Nephron progenitor cell (in vitro differentiated cells): ENCODE measurements around the gene ZNF555.
"Not testable (repeated sequence)": the region's sequence is repeated elsewhere in the genome, so short reads cannot be mapped to it uniquely, and the experiment has no call there.

Source experiments
- DNase-seq: peaks from one replicate; pipeline ENCODE4 v3.0.0; 2021
- H3K27ac Mint-ChIP-seq: 2 replicates; pipeline ENCODE4 v1.8.0; 2021; ENCODE audit warnings: mild to moderate bottlenecking, moderate library complexity, mixed read lengths
- H3K27me3 Mint-ChIP-seq: 2 replicates; pipeline ENCODE4 v1.8.0; 2021; ENCODE audit warnings: mild to moderate bottlenecking, low read depth, mixed read lengths; ENCODE audit not compliant: poor library complexity
- H3K36me3 Mint-ChIP-seq: 2 replicates; pipeline ENCODE4 v1.8.0; 2021; ENCODE audit warnings: low read depth, mixed read lengths
- H3K4me1 Mint-ChIP-seq: 2 replicates; pipeline ENCODE4 v1.8.0; 2021; ENCODE audit warnings: mixed read lengths
- H3K4me3 Mint-ChIP-seq: 2 replicates; pipeline ENCODE4 v1.8.0; 2021; ENCODE audit warnings: mild to moderate bottlenecking, moderate library complexity, mixed read lengths
- H3K9me3 Mint-ChIP-seq: 2 replicates; pipeline ENCODE4 v1.8.0; 2021; ENCODE audit warnings: mild to moderate bottlenecking, moderate library complexity, mixed read lengths
- TF ChIP-seq, protein P1 (sequence below): fragments of 200-600 bp; sonication (generic); IDR thresholded peaks from 2 replicates; pipeline ENCODE4 v1.5.0; 2021; ENCODE audit warnings: antibody characterized with exemption

The ZNF555 gene

DNA sequence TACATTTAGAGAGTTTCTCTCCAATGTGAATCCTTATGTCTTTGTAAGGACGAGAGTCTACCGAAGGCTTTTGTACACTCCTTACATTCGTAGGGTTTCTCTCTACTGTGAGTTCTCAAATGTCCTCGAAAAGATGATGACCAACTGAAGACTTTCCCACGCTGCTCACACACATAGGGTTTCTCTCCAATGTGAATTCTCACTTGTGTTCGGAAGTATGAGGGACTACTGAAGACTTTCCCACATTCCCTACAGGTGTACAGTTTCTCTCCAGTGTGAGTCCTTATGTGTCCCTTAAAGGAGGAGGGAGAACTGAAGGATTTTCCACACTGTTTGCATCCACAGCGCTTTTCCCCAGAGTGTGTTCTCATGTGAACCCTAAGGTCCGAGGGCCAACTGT, 55.4 kb downstream of the ZNF555 start:
- H3K4me1 Mint-ChIP-seq = peaks cover 8% of the 10 kb centered on the region
- peaks cover 62% of the 10 kb centered on the region for H3K9me3 Mint-ChIP-seq
- H3K36me3 Mint-ChIP-seq = no peaks in the 10 kb centered on the region
- H3K4me3 Mint-ChIP-seq = no peak overlapping the region
- H3K27me3 Mint-ChIP-seq = peaks cover 23% of the 10 kb centered on the region
- TF ChIP-seq, protein P1, sequence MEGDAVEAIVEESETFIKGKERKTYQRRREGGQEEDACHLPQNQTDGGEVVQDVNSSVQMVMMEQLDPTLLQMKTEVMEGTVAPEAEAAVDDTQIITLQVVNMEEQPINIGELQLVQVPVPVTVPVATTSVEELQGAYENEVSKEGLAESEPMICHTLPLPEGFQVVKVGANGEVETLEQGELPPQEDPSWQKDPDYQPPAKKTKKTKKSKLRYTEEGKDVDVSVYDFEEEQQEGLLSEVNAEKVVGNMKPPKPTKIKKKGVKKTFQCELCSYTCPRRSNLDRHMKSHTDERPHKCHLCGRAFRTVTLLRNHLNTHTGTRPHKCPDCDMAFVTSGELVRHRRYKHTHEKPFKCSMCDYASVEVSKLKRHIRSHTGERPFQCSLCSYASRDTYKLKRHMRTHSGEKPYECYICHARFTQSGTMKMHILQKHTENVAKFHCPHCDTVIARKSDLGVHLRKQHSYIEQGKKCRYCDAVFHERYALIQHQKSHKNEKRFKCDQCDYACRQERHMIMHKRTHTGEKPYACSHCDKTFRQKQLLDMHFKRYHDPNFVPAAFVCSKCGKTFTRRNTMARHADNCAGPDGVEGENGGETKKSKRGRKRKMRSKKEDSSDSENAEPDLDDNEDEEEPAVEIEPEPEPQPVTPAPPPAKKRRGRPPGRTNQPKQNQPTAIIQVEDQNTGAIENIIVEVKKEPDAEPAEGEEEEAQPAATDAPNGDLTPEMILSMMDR = no peak
- DNase-seq = no peak
- no peak overlapping the region for H3K27ac Mint-ChIP-seq

DNA sequence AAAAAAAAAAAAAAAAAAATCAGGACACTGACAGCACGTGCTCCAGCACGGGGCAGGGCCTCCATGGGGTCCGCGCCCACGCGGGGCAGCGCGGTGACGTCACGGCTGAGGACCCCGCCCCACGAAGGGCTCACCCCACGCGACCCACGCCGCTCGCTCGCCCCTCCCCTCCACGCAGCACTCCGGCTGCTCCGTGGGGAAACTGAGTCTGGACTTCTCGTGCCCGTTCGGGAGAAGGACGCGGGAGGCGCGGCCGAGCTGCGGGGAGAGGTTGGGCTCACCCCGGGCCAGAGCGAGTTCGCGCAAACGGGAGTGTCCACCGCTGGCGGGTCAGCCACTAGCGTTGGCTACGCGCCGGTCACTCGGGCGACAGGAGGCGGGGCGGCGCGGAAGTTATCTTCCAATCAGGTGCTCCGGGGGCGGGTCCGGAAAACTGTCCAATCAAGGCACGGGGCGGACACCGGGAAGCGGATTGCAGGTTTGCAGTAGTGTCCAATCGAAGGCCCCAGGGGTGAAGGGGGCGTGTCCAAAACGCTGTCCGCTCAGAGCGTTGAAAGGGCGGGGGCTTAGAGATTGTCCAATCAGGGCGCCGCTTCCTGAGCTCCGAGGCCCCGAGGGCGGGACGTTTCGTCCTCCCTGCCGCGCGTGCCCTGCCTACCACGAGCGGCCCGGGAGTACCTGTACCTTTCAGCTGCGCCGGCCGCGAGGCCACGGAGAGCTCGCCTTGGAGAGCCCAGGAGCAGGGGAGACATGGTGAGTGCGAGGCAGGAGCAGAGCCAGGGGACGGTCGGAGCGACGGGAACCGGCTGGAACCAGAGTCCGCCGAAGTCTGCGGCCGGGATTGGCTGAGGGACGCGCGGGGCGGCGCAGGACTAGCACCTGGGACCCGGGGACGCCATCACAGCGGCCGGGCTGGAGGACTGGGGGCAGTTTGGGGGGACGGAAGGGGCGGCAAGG, 59.3 kb downstream of the ZNF555 start, which contains the start of gene ZNF57:
Gene ZNF57, plus strand, starts transcription at position 633 of the 957 bp plus-strand sequence. Its CDS starts 118 bp downstream, at position 751.
- peaks cover 14% of the 10 kb centered on the region for H3K27me3 Mint-ChIP-seq
- peaks cover 42% of the 10 kb centered on the region for H3K9me3 Mint-ChIP-seq
- peak within 1 kb of the TSS; percentile 94 for H3K4me3 Mint-ChIP-seq
- H3K36me3 Mint-ChIP-seq = peaks cover under 1% of the 10 kb centered on the region
- peak within 1 kb of the TSS; percentile 88 for H3K27ac Mint-ChIP-seq
- peak; percentile 99 for DNase-seq
- TF ChIP-seq, protein P1 = no peak
- H3K4me1 Mint-ChIP-seq = peaks cover 13% of the 10 kb centered on the region

DNA sequence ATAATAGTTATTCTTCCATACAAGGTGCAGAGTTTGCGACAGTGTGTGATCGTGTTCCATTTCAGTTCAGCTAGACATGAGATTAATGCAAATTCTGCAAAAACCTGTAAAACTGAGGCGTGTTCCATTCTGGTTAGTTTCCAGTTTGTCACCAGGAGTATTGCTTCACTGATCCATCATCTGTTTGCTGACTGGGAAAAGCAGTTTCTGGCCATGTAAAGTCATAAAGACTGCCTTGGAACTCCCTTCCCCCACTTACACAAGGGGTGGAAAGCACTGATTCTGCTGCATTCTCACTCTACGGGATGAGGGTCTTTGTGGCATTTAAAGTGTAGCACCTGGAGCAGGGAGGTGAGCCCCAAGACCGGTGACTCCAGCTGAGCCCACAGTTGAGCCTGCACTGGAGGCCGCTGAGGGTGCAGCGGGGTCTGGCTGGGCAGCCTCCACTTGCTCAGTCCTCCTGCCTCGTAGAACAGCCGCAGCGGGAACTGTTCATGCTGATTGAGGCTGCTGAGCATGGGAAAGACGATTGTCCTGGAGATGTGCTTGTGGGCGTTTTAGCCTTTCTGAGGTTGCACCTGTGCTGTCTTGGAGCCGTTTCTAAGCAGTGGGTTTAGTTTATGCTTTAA, 61.4 kb downstream of the ZNF555 start:
- H3K4me3 Mint-ChIP-seq = no peak overlapping the region
- peaks cover 32% of the 10 kb centered on the region for H3K9me3 Mint-ChIP-seq
- H3K4me1 Mint-ChIP-seq = peaks cover 13% of the 10 kb centered on the region

DNA sequence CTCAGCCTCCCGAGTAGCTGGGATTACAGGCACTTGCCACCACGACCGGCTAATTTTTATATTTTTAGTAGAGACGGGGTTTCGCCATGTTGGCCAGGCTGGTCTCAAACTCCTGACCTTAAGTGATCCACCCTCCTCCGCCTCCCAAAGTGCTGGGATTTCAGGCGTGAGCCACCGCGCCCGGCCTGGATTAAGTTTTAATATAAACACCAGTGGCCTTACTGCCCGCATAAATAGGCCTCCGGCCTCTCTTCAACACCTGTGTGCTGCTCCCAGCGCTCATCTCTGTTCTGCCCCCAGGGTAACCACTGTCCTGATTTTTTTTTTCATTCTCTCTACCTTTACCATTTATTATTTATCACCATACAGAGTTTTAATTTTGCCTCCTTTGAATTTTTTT, 62.1 kb downstream of the ZNF555 start:
- Mint-ChIP-seq H3K4me1 (peaks cover 13% of the 10 kb centered on the region), H3K36me3 (peaks cover 17% of the 10 kb centered on the region), H3K4me3 (peak overlapping the region; percentile 1), H3K9me3 (peaks cover 31% of the 10 kb centered on the region)
- not testable (repeated sequence) for H3K27me3 Mint-ChIP-seq, H3K27ac Mint-ChIP-seq, DNase-seq

More for the DNA sequence above, 61.4 kb downstream of the ZNF555 start:
- no peak overlapping the region for H3K27ac Mint-ChIP-seq
- H3K27me3 Mint-ChIP-seq = peaks cover 6% of the 10 kb centered on the region
- TF ChIP-seq, protein P1 = no peak
- peaks cover 12% of the 10 kb centered on the region for H3K36me3 Mint-ChIP-seq
- no peak for DNase-seq

DNA sequence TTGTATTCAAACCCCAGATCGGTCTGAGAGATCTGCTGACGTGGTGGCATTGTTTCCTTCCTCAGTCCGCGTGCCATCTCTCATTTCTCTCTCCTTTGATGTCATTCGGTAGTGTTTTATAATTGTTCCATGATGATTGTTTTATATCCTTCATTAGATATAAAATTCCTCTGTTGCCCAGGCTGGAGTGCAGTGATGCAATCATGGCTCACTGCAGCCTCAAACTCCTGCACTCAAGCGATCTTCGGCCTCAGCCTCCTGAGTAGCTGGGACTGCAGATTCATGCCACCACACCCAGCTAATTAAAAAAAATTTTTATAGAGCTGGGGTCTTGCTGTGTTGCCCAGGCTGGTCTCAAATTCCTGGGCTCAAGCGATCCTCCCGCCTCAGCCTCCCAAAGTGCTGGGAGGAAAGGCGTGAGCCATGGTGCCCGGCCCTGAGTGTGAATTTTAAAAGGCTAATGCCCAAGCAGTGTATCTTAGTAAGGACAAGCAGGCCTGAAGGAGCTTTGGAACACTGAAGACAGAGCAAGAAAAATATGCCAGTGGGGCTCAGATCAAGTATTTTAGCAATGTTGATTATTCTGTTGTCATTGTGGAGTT, 64.7 kb downstream of the ZNF555 start:
- peaks cover 30% of the 10 kb centered on the region for H3K36me3 Mint-ChIP-seq
- no peak overlapping the region for H3K4me3 Mint-ChIP-seq
- peaks cover 27% of the 10 kb centered on the region for H3K9me3 Mint-ChIP-seq
- DNase-seq = no peak
- peak overlapping the region; percentile 25 for H3K27ac Mint-ChIP-seq
- peaks cover 8% of the 10 kb centered on the region for H3K4me1 Mint-ChIP-seq
- TF ChIP-seq, protein P1 = no peak
- peaks cover 6% of the 10 kb centered on the region for H3K27me3 Mint-ChIP-seq

DNA sequence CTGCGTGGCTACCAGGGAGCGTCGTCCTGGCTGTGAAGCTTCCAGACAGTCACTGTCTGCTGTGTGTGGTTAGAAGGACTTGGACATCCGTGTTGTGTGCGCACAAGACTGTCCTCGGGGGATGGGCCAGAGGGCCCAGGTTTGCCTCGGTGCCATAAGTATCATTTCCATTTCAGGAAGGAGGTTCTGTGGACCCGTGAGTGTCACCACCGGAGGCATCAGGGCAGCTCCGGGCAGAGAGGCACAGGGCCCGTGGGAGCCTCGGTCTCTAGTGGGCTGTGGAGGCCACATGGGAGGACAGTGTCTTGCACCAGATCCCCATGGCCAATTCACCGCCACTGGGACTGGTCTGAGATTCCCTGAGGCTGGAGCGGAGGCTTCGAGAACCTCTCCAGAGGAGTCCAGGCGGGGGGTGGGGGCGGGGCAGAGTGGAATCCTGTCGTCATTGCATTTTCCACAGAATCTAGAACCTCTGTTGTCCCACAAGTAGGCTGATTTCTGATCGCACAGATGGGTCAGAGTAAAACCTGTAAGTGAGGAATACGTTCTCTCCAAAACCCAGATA, 65.4 kb downstream of the ZNF555 start:
- no peak for DNase-seq
- Mint-ChIP-seq H3K36me3 (peaks cover 34% of the 10 kb centered on the region), H3K4me1 (peaks cover 5% of the 10 kb centered on the region), H3K27ac (no peak overlapping the region), H3K9me3 (peaks cover 34% of the 10 kb centered on the region), H3K4me3 (no peak overlapping the region), H3K27me3 (peaks cover 4% of the 10 kb centered on the region)
- TF ChIP-seq, protein P1 = no peak
